Stimulated activated CD4-positive, alpha-beta T cell treated with anti-CD3 and anti-CD28 coated beads, Interleukin-1b, Interleukin-23, amount 100 ng/mL, for 1 hour (primary cell): ENCODE measurements around the gene GRM8.

Experiments
- DNase-seq, 2 donors: peaks; one replicate each; pipeline ENCODE4 v3.0.0-alpha.2; 2020; ENCODE audit warnings: low read depth in 2 of 2

The GRM8 gene

DNA sequence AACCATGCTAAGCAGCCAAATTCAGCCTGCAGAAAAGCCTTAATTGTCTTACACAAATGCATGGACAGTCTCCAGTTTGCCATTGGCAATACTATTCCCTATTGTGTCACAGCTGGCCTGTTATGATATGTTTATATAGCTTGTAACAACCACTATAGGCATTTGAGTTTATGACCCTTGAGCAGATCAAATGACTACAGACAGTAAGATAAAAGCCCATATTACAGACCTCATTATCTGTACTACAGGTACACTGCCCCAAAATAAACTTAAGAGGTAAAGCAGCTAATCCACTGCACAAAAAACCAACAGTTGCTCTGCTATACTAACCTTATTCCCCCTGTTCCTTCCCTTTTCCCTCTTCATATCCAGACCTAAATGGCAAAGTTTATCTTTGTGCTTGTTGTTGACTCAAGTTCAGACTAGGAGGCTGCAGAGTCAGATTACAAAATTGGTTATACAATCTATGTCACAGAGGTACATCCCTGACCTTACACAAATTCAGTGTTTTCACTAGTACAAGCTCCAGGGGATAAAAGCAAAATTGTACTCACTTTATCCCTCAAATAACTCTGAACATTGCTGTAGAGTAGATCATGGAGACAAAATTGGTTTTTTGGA, 218.4 kb downstream of the GRM8 start:
- DNase-seq, result no peak

DNA sequence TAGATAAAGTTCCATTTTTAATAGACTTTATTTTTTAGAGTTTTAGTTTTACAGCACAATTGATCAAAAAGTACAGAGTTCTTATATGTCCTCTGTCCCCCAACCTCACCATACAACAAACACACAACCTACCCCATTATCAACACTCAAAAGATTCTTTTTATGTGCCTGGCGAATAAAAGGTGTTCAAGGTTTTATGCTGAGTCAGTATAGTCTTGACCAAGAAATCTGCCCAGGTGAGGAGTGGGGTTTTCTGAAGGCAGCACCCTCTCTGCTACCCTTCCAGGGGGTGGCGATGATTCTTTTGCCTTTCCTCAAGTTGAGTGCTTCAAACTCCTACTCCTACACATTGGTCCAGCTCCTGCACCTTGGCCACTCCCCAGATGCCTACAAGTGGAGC, 222.9 kb downstream of the GRM8 start:
- DNase-seq, result no peak

DNA sequence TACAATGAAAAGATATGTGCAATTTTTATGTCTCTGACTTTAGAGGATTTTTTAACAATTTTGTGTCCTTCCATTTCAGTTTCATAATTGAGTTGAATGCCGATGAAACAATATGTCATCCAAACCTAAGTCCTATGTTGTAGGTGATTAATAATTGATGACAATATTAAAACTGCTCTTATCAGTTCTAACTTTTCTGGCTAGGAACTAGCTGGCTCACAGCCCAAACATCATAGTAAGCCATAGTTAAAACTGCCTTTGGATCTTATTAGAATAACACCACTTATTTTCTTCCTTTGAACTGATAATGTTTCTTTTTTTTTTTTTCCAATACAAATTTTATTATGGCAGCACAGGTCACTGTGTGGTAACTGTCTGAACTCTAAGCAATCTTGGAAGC, 230.9 kb downstream of the GRM8 start:
- DNase-seq, result no peak

GRCh38 chr7:127021019-127021738, 231.6 kb downstream of the GRM8 start:
- DNase-seq, result no peak

DNA sequence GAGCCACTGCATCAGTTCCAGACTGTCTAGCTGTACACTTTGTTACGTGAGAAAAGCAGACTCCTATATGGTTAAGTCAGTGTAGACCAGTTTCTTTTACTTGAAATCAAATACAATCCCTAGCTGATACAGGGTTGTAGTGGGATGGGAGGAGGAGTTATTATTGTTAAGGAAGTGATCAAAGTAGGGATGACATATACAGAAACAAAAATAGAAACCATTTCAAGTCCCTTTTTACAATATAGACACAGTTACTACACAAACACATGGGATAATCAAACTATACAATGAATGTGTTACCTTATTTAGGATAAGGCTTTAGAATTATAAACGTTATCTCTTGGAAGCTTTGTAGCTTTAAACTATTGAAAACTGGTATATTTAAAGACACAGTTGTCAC, 233.9 kb downstream of the GRM8 start:
- no peak for DNase-seq

DNA sequence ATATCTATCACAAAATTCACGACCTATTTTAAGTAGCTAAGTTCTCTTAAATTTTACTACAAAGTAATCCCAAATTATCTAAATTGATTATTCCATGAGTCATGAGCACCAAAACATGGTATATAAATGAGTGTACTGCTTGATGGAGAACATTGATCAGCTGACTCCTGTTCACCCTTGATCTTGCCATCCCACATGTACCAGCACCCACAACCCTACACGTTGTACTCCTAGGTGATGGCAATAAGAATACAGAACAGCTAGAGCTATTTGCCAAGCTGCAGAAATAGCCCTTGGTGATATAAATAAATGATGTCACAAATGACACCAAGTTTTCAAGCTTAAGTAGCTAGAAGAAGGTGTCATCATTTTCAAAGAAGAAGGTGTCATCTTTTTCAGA, 235.5 kb downstream of the GRM8 start:
- DNase-seq, result no peak

- DNase-seq, result no peak
These were observed 252.0 kb downstream of the GRM8 start for GRCh38 chr7:127000725-127001124.

- no peak for DNase-seq
These were observed 256.1 kb downstream of the GRM8 start for GRCh38 chr7:126996659-126997058.

DNA sequence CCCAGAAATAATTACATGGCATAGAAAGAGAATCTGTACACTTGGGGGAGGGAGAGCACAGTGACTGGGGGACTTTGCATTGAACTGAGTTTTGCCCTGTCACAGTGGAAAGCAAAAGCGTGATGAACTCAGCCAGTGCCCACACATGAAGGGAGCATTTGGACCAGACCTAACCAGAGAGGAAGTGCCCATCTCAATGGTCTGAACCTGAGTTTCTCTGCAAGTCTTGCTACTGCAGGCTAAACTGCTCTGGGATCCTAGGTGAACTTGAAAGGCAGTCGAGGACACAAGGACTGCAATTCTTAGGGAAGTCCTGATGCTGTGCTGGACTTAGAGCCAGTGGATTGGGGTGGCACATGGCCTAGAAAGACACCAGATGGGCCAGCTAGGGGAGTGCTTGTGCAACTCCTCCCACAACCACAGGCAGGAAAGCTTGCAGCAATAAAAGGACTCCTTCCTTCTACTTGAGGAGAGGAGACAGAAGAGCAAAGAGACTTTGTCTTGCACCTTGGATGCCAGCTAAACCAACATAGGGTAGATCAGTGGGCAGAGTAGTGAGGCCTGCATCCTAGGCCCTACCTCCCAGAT, 259.0 kb downstream of the GRM8 start:
- DNase-seq, result no peak

- DNase-seq, result no peak
These were observed 264.7 kb downstream of the GRM8 start for GRCh38 chr7:126988022-126988421.

- no peak for DNase-seq
These were observed 273.0 kb downstream of the GRM8 start for GRCh38 chr7:126979722-126980121.

- DNase-seq, result no peak
These were observed 273.9 kb downstream of the GRM8 start for GRCh38 chr7:126978865-126979264.

- no peak for DNase-seq
These were observed 279.7 kb downstream of the GRM8 start for GRCh38 chr7:126973066-126973465.

DNA sequence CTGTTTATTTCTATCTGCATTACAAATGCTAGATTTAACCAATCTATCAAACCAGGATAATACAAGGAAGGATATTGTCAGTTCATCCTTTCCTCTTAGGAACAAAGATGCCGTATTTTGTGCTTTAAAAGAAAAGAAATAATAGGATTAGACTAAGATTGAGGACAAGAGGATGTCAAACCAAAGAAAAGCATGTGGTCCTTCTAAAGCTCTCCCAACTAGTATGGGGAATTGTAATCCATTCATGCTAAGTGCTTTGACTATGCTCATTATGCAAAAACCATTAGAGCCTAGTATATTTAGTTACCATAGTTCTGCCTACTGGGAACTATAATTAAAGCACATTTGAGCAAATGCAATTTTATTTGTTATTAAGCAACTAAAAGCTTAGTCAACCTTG, 280.2 kb downstream of the GRM8 start:
- no peak for DNase-seq

- DNase-seq, result no peak
These were observed 293.1 kb downstream of the GRM8 start for GRCh38 chr7:126959649-126960048.

GRCh38 chr7:126958367-126958766, 294.4 kb downstream of the GRM8 start:
- DNase-seq, result no peak

DNA sequence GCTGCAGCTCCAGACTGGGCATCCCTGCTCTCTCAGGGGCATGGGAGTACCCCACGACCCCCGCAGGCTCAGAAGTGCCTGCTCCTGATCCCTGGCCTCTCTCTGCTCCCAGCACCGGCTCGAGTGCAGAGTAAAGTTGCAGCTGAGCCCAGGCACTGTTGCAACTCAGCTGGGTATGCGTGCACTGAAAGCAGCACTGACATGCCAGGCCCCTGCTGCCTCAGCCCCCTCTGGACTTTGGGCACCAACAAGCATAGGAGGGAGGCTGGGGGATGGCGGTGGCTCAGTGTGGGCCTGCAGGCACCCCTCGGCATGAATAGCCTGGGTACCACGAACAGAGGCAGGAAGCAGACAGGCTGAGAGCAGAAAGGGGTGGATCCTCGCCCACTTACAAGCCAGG, 295.3 kb downstream of the GRM8 start:
- no peak for DNase-seq

GRCh38 chr7:126953461-126953860, 299.3 kb downstream of the GRM8 start:
- no peak for DNase-seq

GRCh38 chr7:126948664-126949063, 304.1 kb downstream of the GRM8 start:
- DNase-seq, result no peak

- DNase-seq, result no peak
These were observed 311.9 kb downstream of the GRM8 start for GRCh38 chr7:126940723-126941307.

DNA sequence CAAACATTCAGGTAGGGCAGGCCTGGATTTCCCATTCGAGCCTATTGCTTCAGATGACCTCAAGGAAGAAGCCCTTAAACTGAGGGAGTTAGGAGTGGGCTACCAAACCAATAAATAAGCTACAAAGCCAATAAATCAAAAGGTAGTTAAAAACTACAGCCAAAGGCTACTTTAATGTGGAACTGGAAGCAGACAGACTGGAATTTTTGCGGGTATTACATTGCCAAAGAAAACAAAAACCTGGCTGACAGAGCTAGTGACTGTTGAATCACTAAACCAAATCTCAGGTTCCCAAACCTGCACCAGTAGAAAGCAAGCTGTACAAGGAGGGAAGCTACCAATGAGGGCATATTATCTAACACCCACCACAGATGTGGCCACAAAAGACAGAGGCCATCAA, 315.6 kb downstream of the GRM8 start:
- no peak for DNase-seq

DNA sequence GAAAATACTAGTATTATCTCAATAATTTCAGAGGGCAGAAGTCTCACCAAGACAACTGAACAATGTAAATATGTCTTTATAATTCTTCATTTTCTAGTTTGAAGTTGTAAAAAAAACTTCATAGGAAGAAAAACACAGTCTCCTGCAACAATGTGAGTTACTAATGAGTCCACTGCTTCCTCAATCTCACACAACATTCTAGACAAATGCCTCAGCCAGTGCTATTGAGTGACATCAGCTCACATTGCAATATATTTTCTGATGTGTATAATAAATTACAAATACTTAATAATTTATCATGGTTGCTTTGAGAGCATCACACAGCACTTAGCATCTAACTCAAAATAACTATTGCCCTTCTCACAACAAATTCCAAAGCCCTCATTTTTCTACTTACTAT, 321.2 kb downstream of the GRM8 start:
- no peak for DNase-seq

DNA sequence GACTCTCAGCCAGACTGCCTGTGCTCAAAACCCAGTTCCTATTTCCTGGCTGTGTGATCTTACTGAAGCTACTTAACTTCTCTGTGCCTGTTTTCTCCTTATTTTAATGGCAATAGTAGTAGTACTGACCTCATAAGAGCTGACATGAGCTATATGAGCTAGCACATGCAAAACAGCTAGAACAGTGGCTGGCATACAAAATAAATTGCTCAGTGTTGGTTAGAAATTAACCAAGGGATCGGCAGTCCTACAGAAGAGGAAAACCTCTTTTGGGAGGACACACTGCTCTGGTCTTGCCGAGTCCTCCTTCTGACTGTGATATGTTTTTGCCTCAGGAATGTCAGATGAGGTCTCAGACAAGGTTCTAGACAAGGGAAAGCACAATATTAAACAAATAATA, 322.6 kb downstream of the GRM8 start:
- DNase-seq, result no peak
